H1 (cell line): ENCODE measurements around the gene LCN10. TPM values are rescaled to one million over a fixed set of nuclear protein-coding genes. Genes with fewer than 3 reads are reported as not detected.

Experiments used
- CTCF ChIA-PET: fragments of 300-600 bp; sonication (Branson Sonifier 250); formaldehyde crosslinking; loops from one replicate; lab custom pipeline; 2021; ENCODE audit not compliant: partially characterized antibody; lab: Charles Lee
- POLR2A ChIA-PET: fragments of 300-600 bp; sonication (Branson Sonifier 250); formaldehyde crosslinking; loops from one replicate; lab custom pipeline; 2021; ENCODE audit warnings: inconsistent platforms; ENCODE audit not compliant: partially characterized antibody; lab: Charles Lee
- DNase-seq, 2 experiments: peaks; one replicate each; pipeline versions ENCODE4 v3.0.0 to v3.0.0-alpha.2; 2010 to 2022; ENCODE audit warnings: low spot score in 2 of 2, low read depth in 1 of 2, mixed read lengths in 1 of 2
- FAIRE-seq: peaks from 2 replicates; lab custom pipeline; 2011; peaks lifted over from hg19 to GRCh38; lab: Jason Lieb, UNC
- H2AFZ ChIP-seq: 2 replicates; pipeline ENCODE4 v1.8.1; 2012; ENCODE audit warnings: low read length, inconsistent platforms
- H2AK5ac ChIP-seq: 2 replicates; pipeline ENCODE4 v1.6.1; 2013; ENCODE audit warnings: low read depth, low read length
- H2BK120ac ChIP-seq: replicated peaks from 2 replicates; pipeline ENCODE3; 2013; ENCODE audit warnings: low read depth, low read length, inconsistent platforms
- H2BK12ac ChIP-seq: 2 replicates; pipeline ENCODE4 v1.6.1; 2013; ENCODE audit warnings: low read depth, low read length
- H2BK15ac ChIP-seq: 2 replicates; pipeline ENCODE4 v1.6.1; 2013; ENCODE audit warnings: low read length
- H2BK20ac ChIP-seq: 2 replicates; pipeline ENCODE4 v1.6.1; 2013; ENCODE audit warnings: low read length
- H2BK5ac ChIP-seq: 2 replicates; pipeline ENCODE4 v1.6.1; 2013; ENCODE audit warnings: low read depth, low read length
- H3K14ac ChIP-seq: 2 replicates; pipeline ENCODE4 v1.6.1; 2013; ENCODE audit warnings: inconsistent platforms; ENCODE audit not compliant: insufficient read length
- H3K18ac ChIP-seq: 2 replicates; pipeline ENCODE4 v1.6.1; 2013; ENCODE audit warnings: low read length; ENCODE audit errors: extremely low read depth
- H3K23ac ChIP-seq: 2 replicates; pipeline ENCODE4 v1.6.1; 2013; ENCODE audit warnings: inconsistent platforms; ENCODE audit not compliant: insufficient read length
- H3K23me2 ChIP-seq: 2 replicates; pipeline ENCODE4 v1.6.1; 2013; ENCODE audit warnings: low read depth, low read length
- H3K27ac ChIP-seq: 2 replicates; pipeline ENCODE4 v1.6.1; 2011; ENCODE audit warnings: low read depth, low read length, inconsistent platforms
- H3K27me3 ChIP-seq, 4 experiments: replicated peaks in 1 of 4; 1 replicate in 1 of 4; 2 replicates in 3 of 4; pipeline versions ENCODE4 v1.6.1 to v1.8.1; 2011 to 2013; ENCODE audit warnings: low read length in 3 of 4, mild to moderate bottlenecking in 3 of 4, inconsistent platforms in 2 of 4, mixed read lengths in 2 of 4, moderate library complexity in 1 of 4; ENCODE audit not compliant: control insufficient read depth in 3 of 4, insufficient read depth in 3 of 4; ENCODE audit errors: extremely low read depth in 1 of 4
- H3K36me3 ChIP-seq, 4 experiments: 2 replicates each; pipeline versions ENCODE4 v1.6.1 to v1.8.1; 2011 to 2013; ENCODE audit warnings: mild to moderate bottlenecking in 4 of 4, low read length in 3 of 4, moderate library complexity in 2 of 4, control low read depth in 1 of 4, inconsistent platforms in 1 of 4; ENCODE audit not compliant: insufficient read depth in 4 of 4, control insufficient read depth in 2 of 4
- H3K4ac ChIP-seq: replicated peaks from 2 replicates; pipeline ENCODE3; 2013; ENCODE audit warnings: low read length, low read depth, mixed read lengths, inconsistent platforms; ENCODE audit not compliant: insufficient read length
- H3K4me1 ChIP-seq, 4 experiments: replicated peaks in 1 of 4; 1 replicate in 1 of 4; 2 replicates in 3 of 4; pipeline versions ENCODE4 v1.6.1 to v1.8.1; 2011 to 2013; ENCODE audit warnings: low read length in 3 of 4, inconsistent platforms in 2 of 4, mixed read lengths in 1 of 4; ENCODE audit not compliant: insufficient read depth in 4 of 4, control insufficient read depth in 3 of 4
- H3K4me2 ChIP-seq, 2 experiments: 2 replicates each; pipeline versions ENCODE4 v1.6.1 to v1.8.1; 2011 to 2013; ENCODE audit warnings: low read depth in 2 of 2, low read length in 2 of 2, control low read depth in 1 of 2, inconsistent platforms in 1 of 2, mild to moderate bottlenecking in 1 of 2; ENCODE audit not compliant: insufficient read depth in 1 of 2
- H3K4me3 ChIP-seq, 4 experiments: fragments of 200-600, 300-600 bp in 1 of 4; sonication (generic), shearing (Covaris generic), sonication (Bioruptor Twin) in 1 of 4; 2 replicates each; pipeline versions ENCODE4 v1.5.1 to v1.8.1; 2011 to 2016; ENCODE audit warnings: low read length in 4 of 4, low read depth in 3 of 4, control low read depth in 2 of 4, inconsistent platforms in 2 of 4, mild to moderate bottlenecking in 2 of 4, mixed read lengths in 1 of 4, moderate library complexity in 1 of 4; ENCODE audit not compliant: insufficient read depth in 2 of 4; ENCODE audit errors: extremely low read depth in 1 of 4
- H3K56ac ChIP-seq: replicated peaks from 2 replicates; pipeline ENCODE3; 2013; ENCODE audit warnings: low read depth, mild to moderate bottlenecking, mixed read lengths, low read length, inconsistent platforms; ENCODE audit not compliant: insufficient read length
- H3K79me1 ChIP-seq: 2 replicates; pipeline ENCODE4 v1.6.1; 2013; ENCODE audit warnings: low read depth, low read length, control low read depth
- H3K79me2 ChIP-seq, 2 experiments: 2 replicates each; pipeline versions ENCODE4 v1.6.1 to v1.8.1; 2012 to 2013; ENCODE audit warnings: low read length in 2 of 2, mild to moderate bottlenecking in 2 of 2, inconsistent platforms in 1 of 2; ENCODE audit not compliant: insufficient read depth in 2 of 2, control insufficient read depth in 1 of 2
- H3K9ac ChIP-seq, 4 experiments: replicated peaks in 1 of 4; 1 replicate in 1 of 4; 2 replicates in 3 of 4; pipeline versions ENCODE4 v1.6.1 to v1.8.1; 2011 to 2013; ENCODE audit warnings: low read depth in 3 of 4, low read length in 3 of 4, control low read depth in 2 of 4, mild to moderate bottlenecking in 2 of 4, moderate library complexity in 2 of 4, inconsistent platforms in 1 of 4; ENCODE audit errors: extremely low read depth in 1 of 4
- H3K9me3 ChIP-seq, 2 experiments: 2 replicates each; pipeline versions ENCODE4 v1.6.1 to v1.8.1; 2012 to 2013; ENCODE audit warnings: mild to moderate bottlenecking in 2 of 2, moderate library complexity in 2 of 2, control low read depth in 1 of 2, inconsistent platforms in 1 of 2, low read depth in 1 of 2, low read length in 1 of 2, mixed read lengths in 1 of 2; ENCODE audit not compliant: insufficient read depth in 2 of 2
- H4K20me1 ChIP-seq, 2 experiments: replicated peaks in 1 of 2; 2 replicates each; pipeline versions ENCODE3 to v1.8.1; 2011 to 2013; ENCODE audit warnings: inconsistent platforms in 2 of 2, low read length in 2 of 2, mild to moderate bottlenecking in 1 of 2; ENCODE audit not compliant: insufficient read depth in 2 of 2, control insufficient read depth in 1 of 2
- H4K5ac ChIP-seq: 2 replicates; pipeline ENCODE4 v1.6.1; 2013; ENCODE audit warnings: low read length, low read depth, mixed read lengths, inconsistent platforms; ENCODE audit not compliant: insufficient read length
- H4K8ac ChIP-seq: 2 replicates; pipeline ENCODE4 v1.8.0; 2013; ENCODE audit warnings: mild to moderate bottlenecking, moderate library complexity, low read length, inconsistent platforms; ENCODE audit not compliant: insufficient read depth; ENCODE audit errors: extremely low read depth
- H4K91ac ChIP-seq: replicated peaks from 2 replicates; pipeline ENCODE3; 2013; ENCODE audit warnings: low read length, mixed read lengths, inconsistent platforms; ENCODE audit not compliant: insufficient read length
- NANOG ChIP-seq: IDR thresholded peaks from 2 replicates; pipeline ENCODE4 v1.6.1; 2011; ENCODE audit warnings: low read length, low read depth, mild to moderate bottlenecking, inconsistent platforms; ENCODE audit not compliant: insufficient read depth, poor library complexity, severe bottlenecking
- POU5F1 ChIP-seq: IDR thresholded peaks from 2 replicates; pipeline ENCODE4 v1.6.1; 2011; ENCODE audit warnings: low read depth, mild to moderate bottlenecking, low read length, moderate library complexity
- WGBS, 2 experiments: shearing (Covaris generic) in 1 of 2; methylation state at CpG; one replicate each; pipeline versions ENCODE4 v1.1.6 to v1.1.7; 2013 to 2015; ENCODE audit warnings: low lambda C conversion rate in 2 of 2, mixed read lengths in 2 of 2, inconsistent platforms in 1 of 2, low coverage in 1 of 2, missing lambda C conversion rate in 1 of 2; ENCODE audit not compliant: insufficient replicate concordance in 2 of 2, insufficient coverage in 1 of 2, insufficient read length in 1 of 2; ENCODE audit errors: extremely low coverage in 1 of 2, missing lambda C conversion rate in 1 of 2; 5-methylcytosine and 5-hydroxymethylcytosine counted together
- polyA plus RNA-seq, 7 experiments: library from polyadenylated mRNA; depleted of rRNA in 3 of 7; stranded (reverse) in 5 of 7; unstranded in 2 of 7; fragments of >200 nt in 5 of 7; fragments of 200-250 nt in 2 of 7; gene quantifications; 1 replicate in 5 of 7; 2 replicates in 1 of 7; 4 replicates in 1 of 7; pipeline versions ENCODE4 v1.2.1 to v1.2.3, GENCODE V29; 2011 to 2013; ENCODE audit warnings: missing spikeins in 2 of 7, mixed read lengths in 2 of 7
- total RNA-seq: library from RNA; stranded (reverse); fragmentation: NEBNext Ultra II Directional; extraction: Animal tissue kit (Norgen Biotek cat#: 25700); gene quantifications from 2 replicates; pipeline ENCODE4 v1.2.1, GENCODE V29; 2021

Gene LCN10
- total and polyA plus RNA-seq, 2 of the 8 experiments (the other 6 are each of a cell fraction or from before 2014, with no cell fraction given): 2.6 to 2.8 TPM

- no peak overlapping the region for H3K4me2 ChIP-seq
- no peaks in the 10 kb centered on the region for H3K36me3 ChIP-seq
- no peaks in the 10 kb centered on the region for H3K79me2 ChIP-seq
- no peak overlapping the region for H3K27ac ChIP-seq
- no peak overlapping the region for H3K9ac ChIP-seq
- no peak overlapping the region for H2BK5ac ChIP-seq
- no peak overlapping the region for H2BK12ac ChIP-seq
- no peaks in the 10 kb centered on the region for H3K23me2 ChIP-seq
- no peaks in the 10 kb centered on the region for H4K20me1 ChIP-seq
- H3K14ac ChIP-seq: no peak overlapping the region
- H3K4ac ChIP-seq: no peak overlapping the region
- no peak overlapping the region for H3K56ac ChIP-seq
- H3K27me3 ChIP-seq: peaks cover 0 to 4% (median 1%) of the 10 kb centered on the region in 4 experiments; a peak in 3 of 7 replicates
- no peak for DNase-seq
- no peaks in the 10 kb centered on the region for H3K79me1 ChIP-seq
- TF ChIP-seq NANOG (no peak), POU5F1 (no peak)
- peaks cover 0 to 7% of the 10 kb centered on the region in 2 experiments for H3K9me3 ChIP-seq
- no peak overlapping the region for H2BK15ac ChIP-seq
- no peak overlapping the region for H4K5ac ChIP-seq
- H2BK120ac ChIP-seq: no peak overlapping the region
- POLR2A ChIA-PET: interaction anchor here (1.0 to 2.4 kb wide), 2 partner anchors 8 to 48 kb away, joined by 3 to 5 read pairs; no protein-coding TSS in a partner anchor
- no peak overlapping the region for H2BK20ac ChIP-seq
- H4K91ac ChIP-seq: no peak overlapping the region
- WGBS, 2 experiments: 78% methylated on average over 6 of the region's 6 CpGs; no CpG with 5 or more reads in 1 of the 2 experiments
- H2AFZ ChIP-seq: no peak overlapping the region
- H2AK5ac ChIP-seq: no peak overlapping the region
- H3K23ac ChIP-seq: no peak overlapping the region
- H4K8ac ChIP-seq: no peak overlapping the region
- H3K4me3 ChIP-seq: no peak overlapping the region
- no peak for FAIRE-seq
- no peak overlapping the region for H3K18ac ChIP-seq
- no peaks in the 10 kb centered on the region for H3K4me1 ChIP-seq
- CTCF ChIA-PET: interaction anchor here (5.5 to 9.6 kb wide), 3 partner anchors 7 to 17 kb away, joined by 37 to 88 read pairs (median 42); partner anchors contain the start of genes LCN15 and LCN8
Observed at GRCh38 chr9:136775191-136775590, 32.5 kb upstream of the LCN10 start.
